ENCODE measurements around the gene INSYN2B.

GRCh38 chr5:169909945-169910344 lies 70.3 kb downstream of the INSYN2B start:
- TF ChIP-seq CTCF (IDR thresholded peaks at IDR 0.05) (no peak), EZH2phosphoT487 (IDR thresholded peaks at IDR 0.05) (no peak)

Measured in neural progenitor cell (in vitro differentiated cells).